ENCODE measurements around the gene ONECUT2. TPM values are rescaled to one million over a fixed set of nuclear protein-coding genes. Genes with fewer than 3 reads are reported as not detected.

ONECUT2 gene
- total and polyA plus RNA-seq, 12 donors, result 0.07 to 4.6 (median 0.23) TPM; not detected in 1

- no peak for TF ChIP-seq CTCF (IDR thresholded peaks at IDR 0.05)
- TF ChIP-seq POLR2A (IDR thresholded peaks at IDR 0.05), result no peak
- 14 to 17% (median 16%) methylated on average over 22 of the region's 22 CpGs for WGBS, 4 donors
- DNase-seq, result no peak
- Histone ChIP-seq H3K36me3 (replicated peaks in 1 of 2) (no peaks in the 10 kb centered on the region), H3K4me3 (peak overlapping the region in 1 of 4 donors; percentile 18), H3K9me3 (replicated peaks in 1 of 3) (no peaks in the 10 kb centered on the region), H3K27me3 (peaks cover 77% of the 10 kb centered on the region), H3K4me1 (replicated peaks in 1 of 2) (peaks cover 0 to 9% of the 10 kb centered on the region in 2 donors), H3K27ac (no peak overlapping the region)
- intact Hi-C loops (cut with DNase I), result no loop called here
These were observed 5.8 kb upstream of the ONECUT2 start for GRCh38 chr18:57429167-57430078.

GRCh38 chr18:57430079-57431001, 4.8 kb upstream of the ONECUT2 start:
- intact Hi-C loops (cut with DNase I), result no loop called here
- Histone ChIP-seq H3K27ac (no peak overlapping the region), H3K9me3 (replicated peaks in 1 of 3) (no peaks in the 10 kb centered on the region), H3K4me1 (replicated peaks in 1 of 2) (peaks cover 0 to 14% of the 10 kb centered on the region in 2 donors), H3K4me3 (peak overlapping the region in 1 of 4 donors; percentile 18), H3K36me3 (replicated peaks in 1 of 2) (no peaks in the 10 kb centered on the region), H3K27me3 (peaks cover 70% of the 10 kb centered on the region)
- no peak for TF ChIP-seq POLR2A (IDR thresholded peaks at IDR 0.05)
- no peak for TF ChIP-seq CTCF (IDR thresholded peaks at IDR 0.05)
- no peak for DNase-seq
- WGBS, 4 donors, result 10 to 13% (median 11%) methylated on average over 34 of the region's 34 CpGs

- TF ChIP-seq CTCF (IDR thresholded peaks at IDR 0.05), result no peak
- no peak for TF ChIP-seq POLR2A (IDR thresholded peaks at IDR 0.05)
- no peak overlapping the region for H3K27ac ChIP-seq
- 12 to 21% (median 20%) methylated on average over 10 of the region's 10 CpGs for WGBS, 4 donors
- peaks cover 70% of the 10 kb centered on the region for H3K27me3 ChIP-seq
- DNase-seq, result no peak
- H3K4me1 ChIP-seq (replicated peaks in 1 of 2), result peaks cover 0 to 14% of the 10 kb centered on the region in 2 donors
- H3K4me3 ChIP-seq, result no peak overlapping the region
- H3K36me3 ChIP-seq (replicated peaks in 1 of 2), result no peaks in the 10 kb centered on the region
- intact Hi-C loops (cut with DNase I), result no loop called here
- no peaks in the 10 kb centered on the region for H3K9me3 ChIP-seq (replicated peaks in 1 of 3)
These were observed 4.2 kb upstream of the ONECUT2 start for GRCh38 chr18:57431002-57431382.
